HL-60 (cell line): ENCODE data around the gene ASPRV1.

Source experiments
- DNase-seq, 2 experiments: peaks; one replicate each; pipeline ENCODE4 v3.0.0-alpha.2; 2010 to 2020; ENCODE audit warnings: low read depth in 1 of 2, low spot score in 1 of 2
- H3K27ac ChIP-seq: fragments of 250-450 bp; sonication (Bioruptor Pico); replicated peaks from 2 replicates; pipeline ENCODE4 v1.5.1; 2020; ENCODE audit warnings: mild to moderate bottlenecking, moderate library complexity
- H3K27me3 ChIP-seq: fragments of 250-450 bp; sonication (Bioruptor Pico); 2 replicates; pipeline ENCODE4 v1.5.1; 2021; ENCODE audit warnings: mild to moderate bottlenecking, moderate library complexity; ENCODE audit not compliant: insufficient read depth, poor library complexity, severe bottlenecking
- H3K4me3 ChIP-seq: replicated peaks from 2 replicates; pipeline ENCODE4 v1.5.1; 2011; ENCODE audit warnings: mild to moderate bottlenecking, control low read depth, low read length; ENCODE audit not compliant: insufficient read depth
- GABPA ChIP-seq: IDR thresholded peaks from 2 replicates; pipeline ENCODE4 v1.6.1; 2012; ENCODE audit warnings: low read depth
- POLR2AphosphoS5 ChIP-seq: IDR thresholded peaks from 2 replicates; pipeline ENCODE4 v1.6.1; 2012; ENCODE audit warnings: low read depth
- SPI1 ChIP-seq: IDR thresholded peaks from 2 replicates; pipeline ENCODE4 v1.6.1; 2012; ENCODE audit warnings: low read depth, mild to moderate bottlenecking, borderline replicate concordance
- TF ChIP-seq, protein P1 (sequence below): IDR thresholded peaks from 2 replicates; pipeline ENCODE4 v1.6.1; 2012; ENCODE audit warnings: low read depth; ENCODE audit not compliant: insufficient replicate concordance
- TF ChIP-seq, protein P2 (sequence below): IDR thresholded peaks from one replicate; pipeline ENCODE4 v1.5.1; 2011; ENCODE audit warnings: low read length, control low read depth, inconsistent platforms; ENCODE audit not compliant: insufficient read depth

Gene ASPRV1

GRCh38 chr2:69964353-69964841, 3.0 kb upstream of the ASPRV1 start:
- H3K27me3 ChIP-seq, result no peaks in the 10 kb centered on the region
- no peak for DNase-seq
- no peak overlapping the region for H3K27ac ChIP-seq
- H3K4me3 ChIP-seq, result no peak overlapping the region
- TF ChIP-seq SPI1 (no peak), POLR2AphosphoS5 (no peak), GABPA (no peak)
- TF ChIP-seq, protein P1, sequence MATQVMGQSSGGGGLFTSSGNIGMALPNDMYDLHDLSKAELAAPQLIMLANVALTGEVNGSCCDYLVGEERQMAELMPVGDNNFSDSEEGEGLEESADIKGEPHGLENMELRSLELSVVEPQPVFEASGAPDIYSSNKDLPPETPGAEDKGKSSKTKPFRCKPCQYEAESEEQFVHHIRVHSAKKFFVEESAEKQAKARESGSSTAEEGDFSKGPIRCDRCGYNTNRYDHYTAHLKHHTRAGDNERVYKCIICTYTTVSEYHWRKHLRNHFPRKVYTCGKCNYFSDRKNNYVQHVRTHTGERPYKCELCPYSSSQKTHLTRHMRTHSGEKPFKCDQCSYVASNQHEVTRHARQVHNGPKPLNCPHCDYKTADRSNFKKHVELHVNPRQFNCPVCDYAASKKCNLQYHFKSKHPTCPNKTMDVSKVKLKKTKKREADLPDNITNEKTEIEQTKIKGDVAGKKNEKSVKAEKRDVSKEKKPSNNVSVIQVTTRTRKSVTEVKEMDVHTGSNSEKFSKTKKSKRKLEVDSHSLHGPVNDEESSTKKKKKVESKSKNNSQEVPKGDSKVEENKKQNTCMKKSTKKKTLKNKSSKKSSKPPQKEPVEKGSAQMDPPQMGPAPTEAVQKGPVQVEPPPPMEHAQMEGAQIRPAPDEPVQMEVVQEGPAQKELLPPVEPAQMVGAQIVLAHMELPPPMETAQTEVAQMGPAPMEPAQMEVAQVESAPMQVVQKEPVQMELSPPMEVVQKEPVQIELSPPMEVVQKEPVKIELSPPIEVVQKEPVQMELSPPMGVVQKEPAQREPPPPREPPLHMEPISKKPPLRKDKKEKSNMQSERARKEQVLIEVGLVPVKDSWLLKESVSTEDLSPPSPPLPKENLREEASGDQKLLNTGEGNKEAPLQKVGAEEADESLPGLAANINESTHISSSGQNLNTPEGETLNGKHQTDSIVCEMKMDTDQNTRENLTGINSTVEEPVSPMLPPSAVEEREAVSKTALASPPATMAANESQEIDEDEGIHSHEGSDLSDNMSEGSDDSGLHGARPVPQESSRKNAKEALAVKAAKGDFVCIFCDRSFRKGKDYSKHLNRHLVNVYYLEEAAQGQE, result no peak
- TF ChIP-seq, protein P2, sequence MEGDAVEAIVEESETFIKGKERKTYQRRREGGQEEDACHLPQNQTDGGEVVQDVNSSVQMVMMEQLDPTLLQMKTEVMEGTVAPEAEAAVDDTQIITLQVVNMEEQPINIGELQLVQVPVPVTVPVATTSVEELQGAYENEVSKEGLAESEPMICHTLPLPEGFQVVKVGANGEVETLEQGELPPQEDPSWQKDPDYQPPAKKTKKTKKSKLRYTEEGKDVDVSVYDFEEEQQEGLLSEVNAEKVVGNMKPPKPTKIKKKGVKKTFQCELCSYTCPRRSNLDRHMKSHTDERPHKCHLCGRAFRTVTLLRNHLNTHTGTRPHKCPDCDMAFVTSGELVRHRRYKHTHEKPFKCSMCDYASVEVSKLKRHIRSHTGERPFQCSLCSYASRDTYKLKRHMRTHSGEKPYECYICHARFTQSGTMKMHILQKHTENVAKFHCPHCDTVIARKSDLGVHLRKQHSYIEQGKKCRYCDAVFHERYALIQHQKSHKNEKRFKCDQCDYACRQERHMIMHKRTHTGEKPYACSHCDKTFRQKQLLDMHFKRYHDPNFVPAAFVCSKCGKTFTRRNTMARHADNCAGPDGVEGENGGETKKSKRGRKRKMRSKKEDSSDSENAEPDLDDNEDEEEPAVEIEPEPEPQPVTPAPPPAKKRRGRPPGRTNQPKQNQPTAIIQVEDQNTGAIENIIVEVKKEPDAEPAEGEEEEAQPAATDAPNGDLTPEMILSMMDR, result no peak

GRCh38 chr2:69962986-69963730, 1.7 kb upstream of the ASPRV1 start:
- TF ChIP-seq GABPA (no peak), SPI1 (no peak), POLR2AphosphoS5 (no peak)
- TF ChIP-seq, protein P1, result no peak
- TF ChIP-seq, protein P2, result no peak
- no peak overlapping the region for H3K27ac ChIP-seq
- no peak for DNase-seq
- no peak overlapping the region for H3K4me3 ChIP-seq
- no peaks in the 10 kb centered on the region for H3K27me3 ChIP-seq

DNA sequence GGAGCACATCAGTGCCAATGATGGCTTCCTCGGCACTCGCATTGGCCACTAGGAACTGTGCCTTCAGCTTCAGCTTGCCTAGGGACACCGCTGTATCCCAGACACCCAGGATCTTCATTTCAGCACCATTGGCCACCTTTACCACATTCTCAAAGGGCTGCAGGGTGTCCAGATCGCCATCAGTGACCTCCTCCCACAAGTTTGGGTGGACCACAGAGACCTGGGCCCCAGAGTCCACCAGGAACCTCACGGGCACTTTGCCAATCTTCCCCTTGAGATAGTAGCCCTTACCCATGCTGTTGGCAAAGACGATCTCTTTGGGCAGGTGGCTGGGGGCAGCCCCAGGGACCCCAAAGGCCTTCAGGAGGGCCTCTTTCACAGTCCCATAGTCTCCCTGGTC, 610 bp downstream of the ASPRV1 start:
- DNase-seq, result no peak
- TF ChIP-seq, protein P2, result no peak
- H3K27ac ChIP-seq, result no peak overlapping the region
- no peak overlapping the region for H3K4me3 ChIP-seq
- no peaks in the 10 kb centered on the region for H3K27me3 ChIP-seq

DNA sequence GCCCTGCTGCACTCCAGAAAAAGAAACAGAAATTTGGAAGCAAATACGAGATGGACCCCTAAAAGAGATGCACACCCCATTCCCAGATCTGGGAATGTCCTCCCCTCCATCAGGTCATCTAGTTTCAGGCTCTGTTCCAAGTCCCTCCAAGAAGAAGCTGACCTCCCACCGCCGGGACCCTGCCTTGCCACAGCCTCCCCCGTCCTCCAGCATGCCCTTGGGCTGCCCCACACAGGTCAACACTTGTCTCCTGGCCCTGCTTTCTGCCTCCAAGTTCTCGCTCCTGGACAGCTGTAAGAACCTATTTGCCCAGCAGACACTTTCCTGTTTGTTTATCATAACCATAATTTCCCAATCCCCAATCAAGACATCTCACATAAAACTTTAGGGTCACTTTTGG, 2.0 kb downstream of the ASPRV1 start:
- Histone ChIP-seq H3K27me3 (no peaks in the 10 kb centered on the region), H3K4me3 (no peak overlapping the region), H3K27ac (no peak overlapping the region)
- DNase-seq, result no peak
- TF ChIP-seq, protein P1, result no peak
- TF ChIP-seq GABPA, result no peak
- TF ChIP-seq, protein P2, result no peak
- TF ChIP-seq SPI1, result no peak
- no peak for TF ChIP-seq POLR2AphosphoS5
